Erythroblast (primary cell): Measurements from ENCODE around the gene PLPP4.

Experiments
- GATA1 ChIP-seq: IDR thresholded peaks from 2 replicates; pipeline ENCODE4 v1.6.1; 2011; ENCODE audit warnings: low read depth, mild to moderate bottlenecking, control low read depth, low read length, moderate library complexity
- POLR2A ChIP-seq: IDR thresholded peaks from 2 replicates; pipeline ENCODE4 v1.6.1; 2011; ENCODE audit warnings: mild to moderate bottlenecking, low read length

DNA sequence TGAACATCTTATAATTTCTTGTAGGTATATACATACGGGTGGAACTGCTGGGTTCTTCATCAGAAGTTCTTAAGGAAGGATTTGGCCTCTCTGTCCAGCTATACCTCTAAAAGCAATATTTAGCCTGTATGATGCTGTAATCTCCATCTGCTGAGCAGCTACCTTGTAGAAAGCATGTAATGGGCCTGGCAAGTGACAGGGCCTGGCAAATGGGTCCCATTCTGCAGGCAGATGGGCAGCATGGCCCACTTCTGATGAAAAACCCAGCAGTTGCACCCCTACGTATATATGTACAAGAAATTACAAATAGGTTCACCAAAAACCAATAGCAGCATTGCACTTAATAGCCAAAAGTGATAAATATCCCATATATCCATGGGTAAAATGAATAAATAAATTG is 9.0 kb downstream of the PLPP4 start:
- TF ChIP-seq POLR2A: no peak
- TF ChIP-seq GATA1: no peak
